GM18870 (cell line): ENCODE measurements around the gene P2RX6.
"Not testable (repeated sequence)": the region's sequence is repeated elsewhere in the genome, so short reads cannot be mapped to it uniquely, and the experiment has no call there.

Source experiments
- ATAC-seq: cut with Tn5 transposase; IDR thresholded peaks from one replicate; pipeline ENCODE4 v1.9.1; 2021; ENCODE audit warnings: moderate library complexity; ENCODE audit not compliant: unreplicated experiment

P2RX6 gene

DNA sequence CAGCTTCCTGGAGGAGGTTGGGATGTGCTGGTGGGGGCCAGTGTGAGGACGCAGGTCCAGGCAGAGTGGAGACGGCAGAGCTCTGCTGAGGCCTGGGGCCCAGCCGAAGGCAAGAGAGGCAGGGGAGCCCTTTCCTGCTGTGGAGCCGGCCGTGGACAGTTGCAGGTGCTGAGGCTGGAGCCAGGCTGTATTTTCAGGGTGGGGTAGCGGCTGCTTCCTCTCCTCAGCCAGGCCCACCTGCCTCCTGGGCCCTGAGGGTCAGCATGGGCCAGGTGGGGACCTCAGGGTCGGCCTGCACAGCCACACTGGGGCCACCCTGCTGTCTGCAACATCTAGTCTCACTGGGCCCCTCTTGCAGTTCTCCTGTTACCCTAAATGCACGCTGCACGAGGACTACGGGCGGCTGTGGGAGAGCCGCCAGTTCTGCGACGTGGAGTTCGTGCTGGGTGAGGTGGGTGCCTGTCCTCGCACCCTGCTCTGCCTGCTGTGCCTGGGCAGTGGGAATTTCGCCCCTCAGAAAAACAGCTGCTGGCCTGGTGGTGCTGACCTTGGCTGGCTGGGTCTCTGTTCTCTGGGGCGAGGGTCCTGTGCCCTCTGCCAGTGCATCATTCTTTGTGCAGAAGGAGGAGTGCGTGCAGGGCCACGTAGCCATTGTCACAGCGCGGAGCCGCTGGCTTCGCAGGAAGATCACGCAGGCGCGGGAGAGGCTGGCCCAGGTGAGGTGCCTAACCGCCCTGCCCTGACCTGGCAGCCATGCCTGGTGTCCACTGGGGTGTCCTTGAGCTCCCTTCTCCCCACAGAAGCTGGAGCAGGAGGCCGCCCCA is 21.4 kb upstream of the P2RX6 start:
- no peak for ATAC-seq

DNA sequence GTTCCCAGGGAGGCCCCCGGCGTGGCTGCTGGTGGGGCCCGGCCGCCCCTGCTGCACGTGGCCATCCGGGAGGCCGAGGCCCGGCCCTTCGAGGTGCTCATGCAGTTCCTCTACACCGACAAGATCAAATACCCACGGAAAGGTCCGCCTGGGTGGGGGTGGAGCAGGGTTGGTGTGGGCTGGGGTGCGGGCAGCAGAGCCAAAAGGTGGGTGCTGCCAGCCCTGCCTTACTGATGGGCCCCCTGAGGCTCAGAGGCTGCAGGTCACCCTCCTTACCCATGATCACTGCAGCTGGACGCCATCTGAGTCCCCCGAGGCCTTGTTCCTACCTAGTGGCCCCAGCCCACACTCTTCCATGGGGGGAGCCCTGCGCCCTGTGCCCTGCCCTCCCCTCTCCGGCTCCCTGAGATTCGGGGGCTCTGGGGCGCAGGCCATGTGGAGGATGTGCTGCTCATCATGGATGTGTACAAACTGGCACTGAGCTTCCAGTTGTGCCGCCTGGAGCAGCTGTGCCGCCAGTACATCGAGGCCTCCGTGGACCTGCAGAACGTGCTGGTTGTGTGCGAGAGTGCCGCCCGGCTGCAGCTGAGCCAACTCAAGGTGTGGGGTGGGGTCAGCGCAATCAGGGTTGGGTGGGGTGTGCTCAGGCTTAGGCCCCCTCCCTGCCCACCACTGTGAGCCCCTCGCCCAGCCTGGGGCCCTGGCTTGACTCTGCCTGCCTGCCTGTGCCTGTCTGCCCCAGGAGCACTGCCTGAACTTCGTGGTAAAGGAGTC is 20.6 kb upstream of the P2RX6 start:
- no peak for ATAC-seq

DNA sequence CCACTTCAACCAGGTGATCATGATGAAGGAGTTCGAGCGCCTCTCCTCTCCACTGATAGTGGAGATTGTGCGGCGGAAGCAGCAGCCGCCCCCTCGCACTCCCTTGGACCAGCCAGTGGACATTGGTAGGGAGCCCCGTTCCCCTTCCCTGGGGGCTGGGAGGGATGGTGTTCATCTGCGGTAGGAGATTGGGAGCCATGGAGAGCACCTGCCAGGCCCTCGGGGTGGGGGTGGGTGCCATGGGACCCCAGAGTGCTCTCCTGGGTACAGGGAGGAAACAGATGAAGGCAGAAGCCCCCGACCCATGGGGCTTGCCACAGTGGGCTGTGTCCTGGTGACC is 20.1 kb upstream of the P2RX6 start:
- no peak for ATAC-seq

- no peak for ATAC-seq
Observed at GRCh38 chr22:20995329-20996030, 19.5 kb upstream of the P2RX6 start.

DNA sequence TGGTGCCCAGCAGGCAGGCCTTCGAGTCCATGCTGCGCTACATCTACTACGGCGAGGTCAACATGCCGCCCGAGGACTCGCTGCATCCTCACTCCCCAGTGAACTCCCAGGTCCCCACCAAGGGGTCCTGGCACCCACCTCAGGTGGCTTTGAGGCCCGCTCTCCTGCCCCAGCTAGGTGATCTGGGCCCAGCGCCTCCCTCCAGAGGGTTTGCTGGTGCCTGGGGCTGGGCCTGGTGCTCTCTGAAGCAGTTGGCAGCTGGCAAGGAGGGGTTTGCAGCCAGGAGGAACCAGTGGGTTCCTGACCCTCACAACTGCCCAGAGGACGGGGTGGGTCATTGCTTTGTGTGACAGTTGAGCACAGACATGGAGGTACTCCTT is 18.9 kb upstream of the P2RX6 start:
- no peak for ATAC-seq

- ATAC-seq = no peak
Observed at GRCh38 chr22:20996598-20997535, 18.1 kb upstream of the P2RX6 start.

GRCh38 chr22:20997536-20998257 is 17.3 kb upstream of the P2RX6 start:
- ATAC-seq = no peak

- ATAC-seq = no peak
Observed at GRCh38 chr22:20998411-20999336, 16.3 kb upstream of the P2RX6 start.

DNA sequence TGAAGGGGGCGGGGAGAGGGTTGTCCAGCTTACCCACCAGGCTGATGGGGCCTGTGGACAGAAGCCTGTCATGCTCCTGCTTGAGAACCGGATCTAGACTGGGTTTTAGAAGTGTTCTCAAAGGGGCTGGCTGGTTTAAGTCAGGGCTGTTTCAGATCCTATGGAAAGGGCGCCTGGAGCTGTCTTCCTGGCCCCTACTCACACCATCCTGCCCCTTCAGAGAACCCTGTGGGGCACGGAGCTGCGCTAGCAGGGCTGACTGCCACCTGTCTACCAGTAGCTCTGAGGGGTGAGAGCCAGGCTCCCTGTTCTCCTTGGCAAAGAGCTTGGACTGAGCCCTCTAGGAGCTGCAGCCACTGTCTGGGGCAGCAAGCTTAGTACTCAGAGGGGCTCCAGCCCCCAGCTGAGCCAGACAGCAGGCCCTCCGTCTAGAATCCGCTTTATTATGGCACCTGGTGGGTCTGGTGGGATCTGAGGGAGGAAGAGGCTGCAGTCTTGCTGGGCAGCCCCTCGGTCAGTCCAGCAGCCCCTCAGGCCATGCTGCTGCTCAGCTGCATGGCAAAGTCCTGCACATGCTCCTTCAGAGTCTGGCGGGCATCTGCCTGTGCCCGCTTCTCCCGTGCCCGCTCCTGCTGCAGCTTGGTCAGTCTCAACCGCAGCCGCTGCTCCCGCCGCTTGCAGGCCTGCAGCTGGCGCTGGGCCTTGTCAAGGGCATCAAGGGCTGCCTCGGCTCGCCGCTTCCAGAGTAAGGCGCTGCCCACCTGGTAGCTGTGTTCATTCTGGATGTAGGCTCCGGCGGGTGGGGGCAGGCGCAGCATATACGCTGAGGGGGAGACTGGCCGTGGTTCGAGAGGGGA is 15.4 kb upstream of the P2RX6 start:
- ATAC-seq = no peak

- ATAC-seq = no peak
Observed at GRCh38 chr22:21000207-21000986, 14.6 kb upstream of the P2RX6 start.

DNA sequence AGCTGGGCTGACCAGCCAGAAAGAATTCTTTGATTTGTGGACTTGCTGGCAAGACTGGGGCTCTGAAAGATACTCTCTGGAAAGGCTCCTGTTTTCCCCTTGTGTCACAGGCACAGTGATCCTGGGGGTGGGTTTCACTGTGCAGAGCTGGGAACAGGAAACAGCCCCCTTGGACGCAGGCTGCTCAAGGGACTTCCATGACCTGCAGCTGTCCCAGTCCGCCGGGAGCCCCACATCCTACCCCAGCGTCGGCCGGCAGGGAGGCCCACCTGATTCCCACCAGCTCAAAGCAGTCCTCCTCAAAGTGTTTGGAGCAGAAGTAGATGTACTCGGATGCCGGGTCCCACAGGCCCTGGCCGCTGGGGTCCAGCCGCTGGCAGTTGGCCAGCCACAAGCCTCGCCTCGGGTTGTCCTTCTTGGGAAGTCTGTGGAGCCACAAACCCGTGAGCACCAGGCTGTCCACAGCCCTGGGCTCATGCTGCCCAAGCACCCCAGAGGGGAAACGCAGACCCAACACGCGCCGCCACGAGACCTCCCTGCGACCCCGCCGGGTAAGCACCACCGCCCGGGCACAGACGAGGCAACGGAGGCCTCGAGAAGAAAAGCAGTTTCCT is 13.9 kb upstream of the P2RX6 start:
- no peak for ATAC-seq

DNA sequence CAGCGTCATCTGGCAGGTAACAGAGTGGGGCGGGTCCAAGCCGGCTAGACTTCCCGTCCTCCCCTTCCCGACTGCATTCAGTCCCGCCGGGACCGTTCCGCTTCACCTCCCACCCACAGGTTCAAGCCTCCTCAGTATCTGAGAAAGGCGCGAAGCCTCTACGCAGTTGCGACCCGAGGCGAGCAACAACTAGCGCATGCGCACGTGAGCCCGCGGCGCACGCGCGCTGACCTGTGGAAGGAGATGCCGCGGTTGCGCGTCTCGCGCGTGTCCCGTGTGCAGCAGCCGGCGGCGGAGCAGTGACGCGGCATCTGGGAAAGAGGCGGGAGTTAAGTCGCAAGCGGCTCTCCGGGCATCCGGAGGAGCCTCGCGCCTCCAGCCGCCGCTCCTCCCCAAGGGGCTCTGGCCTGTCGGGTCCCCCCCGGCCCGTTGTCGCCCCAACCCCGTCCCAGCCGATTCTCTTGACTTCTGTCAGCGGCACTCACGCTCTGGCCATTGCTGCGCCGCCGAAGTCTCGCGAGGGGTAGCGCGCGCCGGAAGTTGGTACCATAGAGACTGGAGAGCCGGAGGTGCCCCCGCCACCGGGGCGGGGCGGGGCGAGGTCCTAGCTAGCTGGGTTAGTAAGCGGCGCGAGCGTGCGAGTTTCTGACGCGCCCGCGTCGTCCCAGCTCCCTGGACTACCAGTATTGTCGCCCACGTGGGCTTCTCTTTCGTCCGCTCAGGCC is 13.2 kb upstream of the P2RX6 start, which contains the start of gene THAP7:
THAP7 (minus strand) TSS at position 518 of the 725 bp plus-strand sequence; CDS start at position 311, 207 bp downstream.
- peak; percentile 70 for ATAC-seq

DNA sequence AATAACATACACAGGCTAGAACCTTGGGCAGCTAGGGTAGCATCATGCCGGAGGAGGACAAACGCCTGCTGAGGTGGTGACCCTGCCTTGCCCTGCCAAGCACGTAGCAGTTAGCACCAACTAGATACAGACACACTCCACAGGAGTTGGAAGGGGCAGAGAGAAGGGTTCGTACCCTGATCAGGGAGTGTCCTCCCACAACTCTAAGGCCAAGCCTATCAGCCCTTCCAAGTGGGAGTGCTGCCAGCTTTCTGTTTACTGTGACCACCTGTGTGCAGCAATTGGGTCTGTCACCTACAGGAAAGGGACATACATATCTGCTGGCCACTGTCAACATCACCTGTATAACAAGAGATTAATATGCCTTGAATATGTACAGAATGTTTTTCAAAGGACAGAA is 11.2 kb upstream of the P2RX6 start:
- no peak for ATAC-seq

- ATAC-seq = not testable (repeated sequence)
Observed at GRCh38 chr22:21009208-21009607, 5.8 kb upstream of the P2RX6 start.

GRCh38 chr22:21009638-21010425 is 5.1 kb upstream of the P2RX6 start:
- no peak for ATAC-seq
